OCI-LY7 (cell line): ENCODE data around the gene ZNF718.
"Not testable (repeated sequence)": the region's sequence is repeated elsewhere in the genome, so short reads cannot be mapped to it uniquely, and the experiment has no call there.

Source experiments
- CTCF ChIP-seq: fragments of 200-600 bp; sonication (generic); conservative IDR thresholded peaks from 2 replicates; pipeline ENCODE4 v1.5.1; 2014; ENCODE audit warnings: mild to moderate bottlenecking, antibody characterized with exemption, low read length, moderate library complexity, mixed read lengths
- EZH2phosphoT487 ChIP-seq: fragments of 200-600 bp; sonication (generic); IDR thresholded peaks from 2 replicates; pipeline ENCODE4 v1.6.1; 2018; ENCODE audit warnings: low read depth, borderline replicate concordance, mild to moderate bottlenecking, mixed run types, antibody characterized with exemption, low read length, moderate library complexity, mixed read lengths

DNA sequence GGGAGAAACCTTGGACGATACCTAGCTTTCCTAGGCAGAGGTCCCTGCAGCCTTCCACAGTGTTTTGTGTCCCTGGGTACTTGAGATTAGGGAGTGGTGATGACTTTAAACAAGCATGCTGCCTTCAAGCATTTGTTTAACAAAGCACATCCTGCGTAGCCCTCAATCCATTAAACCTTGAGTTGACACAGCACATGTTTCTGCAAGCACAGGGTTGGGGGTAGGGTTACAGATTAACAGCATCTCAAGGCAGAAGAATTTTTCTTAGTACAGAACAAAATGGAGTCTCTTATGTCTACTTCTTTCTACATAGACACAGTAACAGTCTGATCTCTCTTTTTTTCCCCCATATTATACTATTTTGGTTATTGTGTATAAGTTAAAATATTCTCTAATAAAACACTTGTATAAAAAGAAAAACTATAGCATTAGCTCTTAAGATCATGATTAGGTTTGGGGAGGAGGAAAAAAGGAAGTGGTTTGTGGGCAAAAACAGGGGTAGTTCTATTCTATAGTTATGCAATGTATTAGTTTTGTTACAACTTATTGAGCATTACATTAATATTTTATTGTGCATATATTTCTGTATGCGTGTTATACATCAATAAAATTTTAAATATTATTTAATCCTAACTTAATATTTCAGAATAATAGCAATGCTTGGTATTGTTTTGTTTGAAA, 84.3 kb downstream of the ZNF718 start:
- TF ChIP-seq CTCF, EZH2phosphoT487: not testable (repeated sequence)
